Myocyte (in vitro differentiated cells): ENCODE results near the gene ICA1L. TPM values are rescaled to one million over a fixed set of nuclear protein-coding genes. Genes with fewer than 3 reads are reported as not detected.

Experiments
- DNase-seq: peaks from one replicate; pipeline ENCODE4 v3.0.0-alpha.2; 2012; ENCODE audit warnings: low read depth
- total RNA-seq: library from RNA; depleted of rRNA; stranded (reverse); fragments of >200 nt; gene quantifications from 2 replicates; pipeline ENCODE4 v1.2.3, GENCODE V29; 2014

The ICA1L gene
- total RNA-seq, 1 donor from 2014 or later = 4.7 TPM

DNA sequence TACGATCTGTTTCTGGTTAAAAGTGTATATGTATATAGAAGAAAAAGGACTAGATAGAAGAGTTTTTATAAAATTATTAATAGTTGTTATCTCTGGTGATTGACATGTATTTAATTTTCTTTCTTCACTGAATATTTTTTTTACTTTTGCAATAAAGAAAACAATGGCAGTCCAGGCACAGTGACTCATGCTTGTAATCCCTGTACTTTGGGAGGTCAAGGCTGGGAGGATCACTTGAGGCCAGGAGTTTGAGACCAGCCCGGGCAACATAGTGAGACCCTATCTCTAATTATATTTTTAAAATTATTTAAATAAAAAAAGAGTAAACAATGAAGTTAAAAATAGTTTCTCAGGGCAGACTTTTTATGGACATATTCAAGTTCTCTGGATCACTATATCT, 122.1 kb downstream of the ICA1L start:
- no peak for DNase-seq

DNA sequence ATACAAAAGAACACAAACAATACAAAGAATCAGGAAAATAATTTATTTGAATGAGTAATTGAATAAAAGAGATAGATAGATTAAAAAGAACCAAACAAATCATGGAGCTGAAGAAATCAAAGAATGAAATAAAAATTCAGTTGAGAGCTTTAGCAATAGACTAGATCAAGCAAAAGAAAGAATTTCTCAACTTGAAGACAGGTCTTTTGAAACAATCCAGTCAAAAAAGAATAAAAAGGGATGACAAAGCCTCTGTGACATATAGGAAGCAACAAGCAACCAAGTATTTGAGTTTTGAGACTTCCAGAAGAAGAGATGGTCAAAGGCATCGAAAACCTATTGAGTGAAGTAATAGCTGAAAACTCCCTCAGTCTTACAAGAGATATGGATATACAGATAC, 128.0 kb downstream of the ICA1L start:
- no peak for DNase-seq

DNA sequence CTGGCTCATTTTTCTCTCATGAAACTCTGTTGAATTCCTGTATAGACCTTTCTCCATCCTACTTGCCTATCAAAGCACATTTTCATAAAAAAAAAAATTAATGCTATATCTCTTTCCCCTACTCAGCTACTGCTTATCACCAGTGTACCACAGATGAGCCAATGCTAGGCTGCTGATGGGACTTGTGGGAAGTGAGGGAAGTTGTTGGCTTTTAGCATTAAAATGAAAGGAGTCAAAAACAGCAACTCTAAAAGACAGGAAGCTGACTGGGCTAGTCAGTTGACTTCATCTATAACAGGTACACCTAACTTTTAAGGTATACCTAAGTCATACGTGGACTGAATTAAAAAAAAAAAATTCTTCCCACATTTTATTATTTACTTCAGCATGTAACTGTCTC, 134.7 kb downstream of the ICA1L start:
- no peak for DNase-seq

DNA sequence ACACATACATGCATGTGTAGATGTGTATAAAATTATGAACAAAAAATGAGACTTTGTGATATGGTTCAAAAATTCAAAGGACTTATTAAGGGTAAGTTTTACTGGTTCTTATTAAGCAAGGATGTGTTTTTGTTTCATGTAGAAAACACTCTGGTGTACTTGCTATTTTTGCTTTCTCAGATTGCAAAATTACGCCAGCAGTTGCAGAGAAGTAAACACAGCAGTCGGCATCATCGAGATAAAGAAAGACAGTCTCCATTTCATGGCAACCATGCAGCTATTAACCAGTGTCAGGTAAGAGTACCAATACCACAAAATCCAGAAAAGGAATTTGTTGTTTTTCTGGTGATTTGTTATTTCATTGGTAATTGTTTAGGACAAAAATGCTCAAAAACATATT, 145.5 kb downstream of the ICA1L start:
- DNase-seq = no peak

DNA sequence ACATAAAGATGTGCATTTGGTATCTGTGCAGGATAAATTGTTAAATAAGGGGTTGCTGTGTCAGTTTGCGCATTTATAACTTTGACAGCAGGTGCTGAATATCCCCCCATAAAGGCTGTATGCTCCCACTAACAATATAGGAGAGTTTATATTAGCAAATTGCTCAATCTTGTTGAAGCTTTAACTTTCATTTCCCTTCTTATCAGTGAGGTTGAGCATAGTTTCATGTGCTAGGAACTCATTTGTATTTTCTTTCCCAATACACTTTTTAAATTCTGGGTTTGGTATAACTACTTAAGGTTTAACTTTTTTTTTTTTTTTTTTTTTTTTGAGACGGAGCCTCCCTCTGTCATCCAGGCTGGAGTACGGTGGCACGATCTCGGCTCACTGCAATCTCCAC, 147.8 kb downstream of the ICA1L start:
- no peak for DNase-seq

Other genes starting within 250 kb of the ICA1L start
- 1.3 and 1.9 TPM in 2 replicates for gene FAM117B, start 236.8 kb downstream of the ICA1L start, total RNA-seq
- gene WDR12, start 39.9 kb upstream of the ICA1L start, total RNA-seq = 24.8 and 32.1 TPM in 2 replicates
- 8.3 and 11.0 TPM in 2 replicates for gene CARF, start 40.5 kb upstream of the ICA1L start, total RNA-seq
- 22.5 and 24.8 TPM in 2 replicates for gene NBEAL1, start 143.1 kb upstream of the ICA1L start, total RNA-seq